ENCODE results near the gene SPATA31C2. TPM values are rescaled to one million over a fixed set of nuclear protein-coding genes. Genes with fewer than 3 reads are reported as not detected.

Gene SPATA31C2
- total RNA-seq, 1 experiment from 2014 or later: 0.17 TPM

DNA sequence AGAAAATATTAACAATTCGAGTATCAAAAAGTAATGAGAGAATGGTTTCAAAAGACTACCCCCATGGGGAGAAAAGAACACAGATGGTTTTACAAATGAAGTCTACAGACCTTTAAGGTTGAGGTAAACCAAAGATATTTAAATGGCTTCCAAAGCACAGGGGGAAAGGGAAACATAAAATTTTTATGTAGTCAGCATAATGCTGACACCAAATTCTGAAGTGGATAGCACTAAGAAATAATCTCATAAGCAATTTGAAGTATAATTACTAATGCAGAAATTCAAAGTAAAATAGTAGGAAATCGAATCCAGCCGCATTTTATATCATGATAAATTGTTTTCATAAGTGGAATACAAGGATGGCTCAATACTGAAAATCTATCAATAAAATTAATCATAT lies 30.3 kb upstream of the SPATA31C2 start:
- Histone ChIP-seq H3K36me3 (ENCODE audit: insufficient read depth, low read length, poor library complexity, severe bottlenecking) (no peaks in the 10 kb centered on the region), H3K9me3 (ENCODE audit: low read depth, low read length, poor library complexity, severe bottlenecking) (peaks cover 4% of the 10 kb centered on the region), H3K4me3 (ENCODE audit: low read depth, low read length, poor library complexity, severe bottlenecking) (no peak overlapping the region), H3K27me3 (replicated peaks; ENCODE audit: insufficient read depth, low read depth, low read length, poor library complexity) (no peaks in the 10 kb centered on the region), H3K4me1 (ENCODE audit: insufficient read depth, low read length, poor library complexity, severe bottlenecking) (no peaks in the 10 kb centered on the region), H3K27ac (ENCODE audit: low read depth, low read length, poor library complexity, severe bottlenecking) (no peak overlapping the region)
- POLR2A ChIA-PET (ENCODE audit: low non-redundant PET): no interaction called here
- intact Hi-C loops (cut with micrococcal nuclease; ENCODE audit: unreplicated experiment): no loop called here
- no peak for DNase-seq (ENCODE audit: low spot score)
- BruUV-seq (replicated peaks): no TSS peak
- CTCF ChIA-PET: no interaction called here
- no peak for TF ChIP-seq EZH2 (IDR thresholded peaks at IDR 0.05; ENCODE audit: borderline replicate concordance, low read depth, low read length, poor library complexity, severe bottlenecking)
- TF ChIP-seq, protein P1, sequence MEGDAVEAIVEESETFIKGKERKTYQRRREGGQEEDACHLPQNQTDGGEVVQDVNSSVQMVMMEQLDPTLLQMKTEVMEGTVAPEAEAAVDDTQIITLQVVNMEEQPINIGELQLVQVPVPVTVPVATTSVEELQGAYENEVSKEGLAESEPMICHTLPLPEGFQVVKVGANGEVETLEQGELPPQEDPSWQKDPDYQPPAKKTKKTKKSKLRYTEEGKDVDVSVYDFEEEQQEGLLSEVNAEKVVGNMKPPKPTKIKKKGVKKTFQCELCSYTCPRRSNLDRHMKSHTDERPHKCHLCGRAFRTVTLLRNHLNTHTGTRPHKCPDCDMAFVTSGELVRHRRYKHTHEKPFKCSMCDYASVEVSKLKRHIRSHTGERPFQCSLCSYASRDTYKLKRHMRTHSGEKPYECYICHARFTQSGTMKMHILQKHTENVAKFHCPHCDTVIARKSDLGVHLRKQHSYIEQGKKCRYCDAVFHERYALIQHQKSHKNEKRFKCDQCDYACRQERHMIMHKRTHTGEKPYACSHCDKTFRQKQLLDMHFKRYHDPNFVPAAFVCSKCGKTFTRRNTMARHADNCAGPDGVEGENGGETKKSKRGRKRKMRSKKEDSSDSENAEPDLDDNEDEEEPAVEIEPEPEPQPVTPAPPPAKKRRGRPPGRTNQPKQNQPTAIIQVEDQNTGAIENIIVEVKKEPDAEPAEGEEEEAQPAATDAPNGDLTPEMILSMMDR (conservative IDR thresholded peaks at IDR 0.05; ENCODE audit: low read depth, low read length): no peak

- POLR2A ChIA-PET (ENCODE audit: low non-redundant PET): no interaction called here
- H3K4me1 ChIP-seq (ENCODE audit: insufficient read depth, low read length, poor library complexity, severe bottlenecking): peaks cover 9% of the 10 kb centered on the region
- CTCF ChIA-PET: no interaction called here
- H3K4me3 ChIP-seq (ENCODE audit: low read depth, low read length, poor library complexity, severe bottlenecking): no peak overlapping the region
- H3K9me3 ChIP-seq (ENCODE audit: low read depth, low read length, poor library complexity, severe bottlenecking): peaks cover 4% of the 10 kb centered on the region
- no TSS peak for BruUV-seq (replicated peaks)
- TF ChIP-seq, protein P1 (conservative IDR thresholded peaks at IDR 0.05; ENCODE audit: low read depth, low read length): no peak
- TF ChIP-seq EZH2 (IDR thresholded peaks at IDR 0.05; ENCODE audit: borderline replicate concordance, low read depth, low read length, poor library complexity, severe bottlenecking): no peak
- intact Hi-C loops (cut with micrococcal nuclease; ENCODE audit: unreplicated experiment): no loop called here
- H3K27me3 ChIP-seq (replicated peaks; ENCODE audit: insufficient read depth, low read depth, low read length, poor library complexity): no peaks in the 10 kb centered on the region
- H3K27ac ChIP-seq (ENCODE audit: low read depth, low read length, poor library complexity, severe bottlenecking): no peak overlapping the region
- H3K36me3 ChIP-seq (ENCODE audit: insufficient read depth, low read length, poor library complexity, severe bottlenecking): no peaks in the 10 kb centered on the region
- DNase-seq (ENCODE audit: low spot score): no peak
These were observed 28.4 kb upstream of the SPATA31C2 start for GRCh38 chr9:88166660-88167059.

DNA sequence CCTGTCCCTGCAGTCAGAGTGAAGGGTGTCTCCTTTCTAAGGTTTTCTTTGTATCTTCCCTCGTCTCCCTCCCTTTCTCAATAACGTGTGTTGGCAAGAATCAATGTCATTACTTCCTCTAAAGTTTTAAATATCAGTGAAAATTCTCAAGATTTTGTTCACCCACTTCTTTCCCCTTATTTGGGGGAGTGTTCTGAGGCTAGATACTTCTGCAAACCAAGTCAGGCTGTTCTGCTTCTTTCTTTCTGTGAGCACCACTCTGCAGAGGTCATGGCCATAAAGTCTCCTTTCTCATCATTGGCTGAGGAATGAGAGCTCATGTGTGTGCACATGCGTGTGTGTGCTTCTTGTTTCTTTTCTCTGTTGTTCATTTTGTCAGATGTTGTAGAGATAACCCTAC lies 26.6 kb upstream of the SPATA31C2 start:
- no TSS peak for BruUV-seq (replicated peaks)

More for the DNA sequence above, 26.6 kb upstream of the SPATA31C2 start:
- no peak overlapping the region for H3K27ac ChIP-seq (ENCODE audit: low read depth, low read length, poor library complexity, severe bottlenecking)
- H3K4me3 ChIP-seq (ENCODE audit: low read depth, low read length, poor library complexity, severe bottlenecking): no peak overlapping the region
- intact Hi-C loops (cut with micrococcal nuclease; ENCODE audit: unreplicated experiment): no loop called here
- peaks cover 4% of the 10 kb centered on the region for H3K9me3 ChIP-seq (ENCODE audit: low read depth, low read length, poor library complexity, severe bottlenecking)
- DNase-seq (ENCODE audit: low spot score): no peak
- H3K27me3 ChIP-seq (replicated peaks; ENCODE audit: insufficient read depth, low read depth, low read length, poor library complexity): no peaks in the 10 kb centered on the region
- no peak for TF ChIP-seq EZH2 (IDR thresholded peaks at IDR 0.05; ENCODE audit: borderline replicate concordance, low read depth, low read length, poor library complexity, severe bottlenecking)
- TF ChIP-seq, protein P1 (conservative IDR thresholded peaks at IDR 0.05; ENCODE audit: low read depth, low read length): no peak
- CTCF ChIA-PET: no interaction called here
- no peaks in the 10 kb centered on the region for H3K36me3 ChIP-seq (ENCODE audit: insufficient read depth, low read length, poor library complexity, severe bottlenecking)
- POLR2A ChIA-PET (ENCODE audit: low non-redundant PET): no interaction called here
- H3K4me1 ChIP-seq (ENCODE audit: insufficient read depth, low read length, poor library complexity, severe bottlenecking): peaks cover 21% of the 10 kb centered on the region

All from A673 (cell line).